ENCODE measurements around the gene TRIL. TPM values are rescaled to one million over a fixed set of nuclear protein-coding genes. Genes with fewer than 3 reads are reported as not detected.

TRIL gene
- total RNA-seq, 6 experiments from 2014 or later = 0.07 to 0.08 TPM; not detected in 4

- H3K27ac Mint-ChIP-seq = no peak overlapping the region
- no peak for TF ChIP-seq CTCF (IDR thresholded peaks at IDR 0.05)
- H3K4me3 Mint-ChIP-seq = no peak overlapping the region
- DNase-seq = no peak
- H3K36me3 Mint-ChIP-seq (ENCODE audit: low read depth) = no peaks in the 10 kb centered on the region
- H3K9me3 Mint-ChIP-seq = no peaks in the 10 kb centered on the region
- no peaks in the 10 kb centered on the region for H3K4me1 Mint-ChIP-seq (ENCODE audit: low read depth)
- H3K27me3 Mint-ChIP-seq (ENCODE audit: insufficient read depth) = peaks cover 9% of the 10 kb centered on the region
Measured at GRCh38 chr7:28933846-28934320, 24.2 kb downstream of the TRIL start.

GRCh38 chr7:28931565-28931964, 26.6 kb downstream of the TRIL start:
- DNase-seq = no peak
- no peak for TF ChIP-seq CTCF (IDR thresholded peaks at IDR 0.05)
- no peaks in the 10 kb centered on the region for H3K9me3 Mint-ChIP-seq
- H3K36me3 Mint-ChIP-seq (ENCODE audit: low read depth) = no peaks in the 10 kb centered on the region
- no peak overlapping the region for H3K27ac Mint-ChIP-seq
- H3K4me1 Mint-ChIP-seq (ENCODE audit: low read depth) = peaks cover 3% of the 10 kb centered on the region; the same call in 1 of the 2 replicates
- H3K27me3 Mint-ChIP-seq (ENCODE audit: insufficient read depth) = peaks cover 9% of the 10 kb centered on the region
- no peak overlapping the region for H3K4me3 Mint-ChIP-seq

GRCh38 chr7:28926871-28927597, 31.1 kb downstream of the TRIL start:
- Mint-ChIP-seq H3K36me3 (ENCODE audit: low read depth) (no peaks in the 10 kb centered on the region), H3K27ac (no peak overlapping the region), H3K4me3 (peak overlapping the region; percentile 90), H3K9me3 (no peaks in the 10 kb centered on the region), H3K4me1 (ENCODE audit: low read depth) (peaks cover 6% of the 10 kb centered on the region; the same call in 1 of the 2 replicates), H3K27me3 (ENCODE audit: insufficient read depth) (peaks cover 3% of the 10 kb centered on the region; the same call in 1 of the 2 replicates)
- TF ChIP-seq CTCF (IDR thresholded peaks at IDR 0.05) = peak; percentile 93
- DNase-seq = peak; percentile 82

GRCh38 chr7:28922624-28923331, 35.4 kb downstream of the TRIL start:
- H3K4me3 Mint-ChIP-seq = no peak overlapping the region
- no peaks in the 10 kb centered on the region for H3K9me3 Mint-ChIP-seq
- H3K36me3 Mint-ChIP-seq (ENCODE audit: low read depth) = no peaks in the 10 kb centered on the region
- peak; percentile 28 for DNase-seq
- peak; percentile 96 for TF ChIP-seq CTCF (IDR thresholded peaks at IDR 0.05)
- H3K4me1 Mint-ChIP-seq (ENCODE audit: low read depth) = peaks cover 6% of the 10 kb centered on the region; the same call in 1 of the 2 replicates
- peaks cover 5% of the 10 kb centered on the region; the same call in 1 of the 2 replicates for H3K27me3 Mint-ChIP-seq (ENCODE audit: insufficient read depth)
- H3K27ac Mint-ChIP-seq = no peak overlapping the region

- Mint-ChIP-seq H3K9me3 (no peaks in the 10 kb centered on the region), H3K36me3 (ENCODE audit: low read depth) (no peaks in the 10 kb centered on the region), H3K4me3 (no peak overlapping the region), H3K27ac (no peak overlapping the region), H3K4me1 (ENCODE audit: low read depth) (peaks cover 6% of the 10 kb centered on the region; the same call in 1 of the 2 replicates), H3K27me3 (ENCODE audit: insufficient read depth) (peaks cover 5% of the 10 kb centered on the region; the same call in 1 of the 2 replicates)
- DNase-seq = peak; percentile 53
- TF ChIP-seq CTCF (IDR thresholded peaks at IDR 0.05) = peak; percentile 90
Measured at GRCh38 chr7:28921822-28922221, 36.3 kb downstream of the TRIL start.

Data from HFFc6 (cell line).